HG03342 (cell line): ENCODE data around the gene OR5A1.
"Not testable (repeated sequence)": the region's sequence is repeated elsewhere in the genome, so short reads cannot be mapped to it uniquely, and the experiment has no call there.

Source experiments
- ATAC-seq: cut with Tn5 transposase; IDR thresholded peaks from one replicate; pipeline ENCODE4 v1.9.1; 2021; ENCODE audit warnings: mild to moderate bottlenecking, moderate library complexity; ENCODE audit not compliant: unreplicated experiment

The OR5A1 gene

DNA sequence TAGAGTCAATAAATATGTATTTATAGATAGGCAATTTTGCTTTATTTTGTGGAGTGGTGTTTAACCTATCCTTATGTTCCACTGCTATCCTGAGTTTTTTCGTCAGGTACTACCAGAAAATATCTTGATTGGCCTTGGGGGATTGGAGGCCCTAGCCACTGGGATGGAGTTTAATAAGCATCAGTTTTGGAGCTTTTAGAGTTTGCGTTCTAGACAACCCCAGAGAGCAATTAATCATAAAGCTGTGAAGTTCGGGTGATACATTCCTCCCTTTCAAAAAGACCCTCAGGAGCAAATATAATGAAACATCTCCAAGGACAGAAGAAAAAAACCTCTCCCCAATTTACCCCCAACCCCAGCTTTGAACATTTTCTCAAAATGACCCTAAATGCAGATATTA lies at the start of gene OR5A1:
Gene OR5A1 (plus strand): TSS at position 301 of the 400 bp plus-strand sequence. CDS start 6,700 bp downstream, outside the sequence.
- no peak for ATAC-seq

DNA sequence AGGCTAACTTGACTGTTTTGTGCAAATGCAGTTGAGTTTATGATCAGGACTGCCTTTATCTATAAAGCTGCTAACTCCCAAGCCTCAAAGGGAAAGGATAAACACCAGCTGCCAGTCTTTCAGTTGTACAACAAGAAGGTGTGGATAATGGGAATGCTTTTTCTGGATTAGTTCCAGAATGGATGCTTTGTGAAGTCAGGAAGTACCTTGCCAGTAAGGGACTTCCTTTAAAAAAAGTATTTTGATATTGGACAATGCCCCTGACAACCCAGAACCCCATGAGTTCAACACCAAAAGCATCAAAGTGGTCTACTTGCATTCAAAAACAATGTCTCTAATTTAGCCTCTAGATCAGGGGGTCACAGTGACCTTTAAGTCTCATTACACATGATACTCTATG lies 42.1 kb upstream of the OR5A1 start:
- no peak for ATAC-seq

DNA sequence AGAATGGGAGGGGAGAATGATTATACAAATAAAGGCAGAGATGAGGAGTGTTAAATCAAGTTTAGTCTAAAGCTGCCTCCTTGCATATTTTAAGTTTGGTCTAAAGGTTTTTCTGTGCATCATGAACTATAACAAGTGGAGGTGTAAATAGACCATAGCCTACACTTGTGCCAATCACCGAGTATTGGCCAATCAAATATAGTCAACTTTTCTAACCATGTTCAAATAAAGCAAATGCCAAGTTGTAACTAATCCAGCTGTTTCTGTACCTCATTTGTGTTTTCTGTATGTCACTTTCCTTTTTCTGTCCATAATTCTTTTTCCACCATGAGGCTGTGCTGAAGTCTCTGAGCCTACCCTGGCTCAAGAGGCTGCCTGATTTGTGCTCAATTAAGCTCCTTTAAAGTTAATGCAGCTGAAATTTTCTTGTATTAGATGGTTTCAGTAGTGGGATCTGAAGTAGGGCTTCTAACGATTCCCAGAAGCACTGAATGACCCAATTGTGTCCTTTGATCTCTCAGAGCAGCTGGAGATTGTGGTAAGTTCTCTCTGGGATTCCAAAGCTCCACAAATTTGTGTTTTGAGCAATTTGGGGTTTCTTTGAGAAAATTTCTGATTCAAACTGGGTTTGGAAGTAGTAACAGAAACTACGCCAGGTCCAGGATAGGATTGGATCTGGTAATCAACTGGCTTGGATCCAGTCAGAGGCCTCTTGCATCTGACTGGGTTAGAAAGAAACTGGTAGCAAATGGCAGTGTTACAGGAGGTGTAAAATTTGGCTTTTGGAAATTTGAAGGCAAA lies 35.6 kb upstream of the OR5A1 start:
- ATAC-seq = no peak

DNA sequence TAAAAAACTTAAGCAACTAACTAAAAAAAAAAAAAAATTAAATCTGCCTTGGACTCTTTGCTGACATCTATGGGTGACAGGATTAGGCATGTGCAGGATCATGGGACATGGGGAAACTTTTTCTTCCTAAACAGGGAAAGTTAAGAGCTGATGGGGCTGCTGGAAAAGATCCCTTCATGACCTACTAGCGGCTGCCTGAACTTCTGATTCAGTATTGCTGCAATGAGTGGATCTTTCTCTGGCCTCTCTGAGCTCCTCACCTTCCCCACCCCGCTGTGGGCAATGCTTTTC lies 35.1 kb upstream of the OR5A1 start:
- ATAC-seq = no peak

DNA sequence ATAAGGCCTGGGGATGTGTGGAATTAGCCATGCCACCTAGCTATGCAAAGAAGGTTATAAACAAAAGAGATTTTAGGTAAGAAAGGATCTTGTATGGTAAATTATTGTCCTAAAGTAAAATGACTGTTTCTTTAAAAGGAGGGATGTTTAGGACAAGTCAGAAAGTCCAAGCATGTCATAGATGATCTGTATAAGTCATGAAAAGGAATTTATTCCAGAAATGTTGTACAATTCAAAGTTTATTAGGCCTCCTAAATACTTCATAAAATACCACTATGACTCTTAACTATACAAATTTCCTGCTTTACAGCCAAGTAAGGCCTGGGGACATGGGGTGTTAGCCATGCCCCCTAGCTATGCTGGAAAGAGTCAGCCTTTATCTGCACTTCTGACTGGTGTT lies 32.7 kb upstream of the OR5A1 start:
- ATAC-seq = no peak

DNA sequence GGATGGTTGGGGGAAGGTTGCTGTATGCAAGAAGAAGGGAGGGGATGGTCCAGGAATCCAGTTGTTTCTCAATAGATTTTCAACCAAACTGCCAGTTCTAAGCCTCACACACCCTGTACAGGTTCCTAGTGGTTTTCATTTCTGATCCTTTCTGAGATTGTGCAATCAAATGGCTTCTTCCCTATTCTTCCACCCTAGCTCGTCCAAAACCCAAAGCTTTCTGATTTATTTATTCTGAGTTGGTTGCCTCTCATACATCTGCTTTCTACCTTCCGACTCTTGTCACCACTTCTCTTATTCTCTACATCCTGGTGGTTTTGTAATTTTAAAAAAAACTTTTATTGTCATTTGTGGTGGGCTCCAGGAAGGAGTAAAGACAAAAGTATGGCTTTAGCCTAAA lies 22.6 kb upstream of the OR5A1 start:
- no peak for ATAC-seq

DNA sequence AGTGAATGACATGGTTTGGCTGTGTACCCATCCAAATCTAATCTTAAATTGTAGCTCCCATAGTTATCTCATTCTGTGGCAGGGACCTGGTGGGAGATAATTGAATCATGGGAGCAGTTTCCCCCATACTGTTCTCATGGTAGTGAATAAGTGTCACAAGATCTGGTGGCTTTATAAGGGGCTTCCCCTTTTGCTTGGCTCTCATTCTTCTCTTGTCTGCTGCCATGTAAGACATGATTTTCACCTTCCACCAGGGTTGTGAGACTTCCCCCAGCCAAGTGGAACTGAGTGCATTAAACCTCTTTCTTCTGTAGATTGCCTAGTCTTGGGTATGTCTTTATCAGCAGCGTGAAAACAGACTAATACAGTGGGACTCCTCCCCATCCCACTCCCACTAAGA lies 21.2 kb upstream of the OR5A1 start:
- no peak for ATAC-seq

DNA sequence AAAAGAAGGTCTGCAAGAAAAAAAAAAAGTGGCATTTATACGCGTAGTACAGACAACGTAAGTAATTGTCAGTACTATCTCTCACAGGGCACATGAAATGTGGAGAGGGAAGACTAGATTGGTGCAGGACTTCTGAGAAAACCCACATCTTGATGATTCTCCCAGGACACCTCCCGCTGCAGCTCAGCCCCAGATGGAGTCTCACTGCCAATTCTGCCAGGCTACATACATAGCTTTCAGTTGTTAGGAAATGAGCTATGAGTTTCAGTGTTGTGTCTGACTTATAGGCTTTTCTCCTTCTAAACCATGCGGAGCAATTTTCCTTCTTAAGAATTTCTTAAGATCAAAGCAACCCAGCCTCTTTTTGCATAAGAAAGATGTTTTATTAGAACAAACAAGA lies 19.7 kb upstream of the OR5A1 start:
- ATAC-seq = no peak

DNA sequence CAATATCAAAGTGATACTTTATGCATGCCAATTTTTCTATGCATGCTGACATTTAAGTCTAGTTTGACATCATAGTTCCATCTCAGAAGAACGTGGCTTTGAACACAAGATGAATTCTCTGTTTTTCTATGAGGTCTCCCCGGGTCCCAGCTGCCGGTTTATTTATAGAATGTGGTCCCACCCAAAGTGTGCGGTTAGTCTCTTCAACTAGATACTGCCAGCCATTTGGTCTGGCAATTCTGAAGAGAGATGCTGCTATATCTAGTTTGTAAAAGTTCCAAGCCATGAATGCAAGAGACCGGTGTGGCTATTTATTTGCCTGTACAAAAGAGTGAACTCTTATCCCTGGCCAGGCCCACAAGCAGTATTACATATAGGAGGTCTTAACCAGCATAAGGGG lies 19.2 kb upstream of the OR5A1 start:
- no peak for ATAC-seq

DNA sequence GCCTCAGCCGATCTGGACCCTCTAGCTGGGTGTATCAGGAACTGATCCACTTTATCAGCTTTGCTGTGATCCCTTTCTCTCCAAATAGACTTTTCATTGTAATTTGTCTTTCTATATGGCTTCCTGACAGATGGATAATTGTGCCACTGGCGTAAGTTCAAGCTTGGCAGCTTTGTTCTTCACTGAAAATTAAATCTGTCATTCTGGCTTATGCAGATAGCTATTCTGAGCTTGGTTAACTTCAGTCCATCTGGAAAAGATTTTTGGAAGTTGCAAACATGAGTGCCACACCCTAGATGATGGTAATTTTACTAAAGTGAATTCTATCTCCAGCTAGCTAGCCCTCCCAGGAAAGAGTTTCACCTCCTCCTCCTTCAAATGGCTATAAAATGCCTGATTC lies 18.1 kb upstream of the OR5A1 start:
- no peak for ATAC-seq

DNA sequence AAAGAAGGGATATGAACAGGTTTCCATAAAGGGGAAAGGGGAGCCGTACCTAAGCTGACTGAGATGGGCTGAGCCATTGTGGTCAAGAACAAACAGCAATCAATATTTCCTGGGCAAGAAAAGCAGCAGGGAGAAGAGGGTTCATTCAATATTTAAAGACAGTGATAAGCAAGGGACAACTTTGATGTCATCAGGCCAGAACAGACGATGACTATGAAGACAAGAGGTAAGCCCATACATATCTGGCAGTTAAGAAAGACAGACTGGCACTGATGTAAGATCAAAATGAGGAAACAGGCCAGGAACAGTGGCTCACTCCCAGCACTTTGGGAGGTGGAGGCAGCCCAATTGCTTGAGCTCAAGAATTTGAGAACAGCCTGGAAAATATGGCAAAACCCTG lies 12.4 kb upstream of the OR5A1 start:
- no peak for ATAC-seq

DNA sequence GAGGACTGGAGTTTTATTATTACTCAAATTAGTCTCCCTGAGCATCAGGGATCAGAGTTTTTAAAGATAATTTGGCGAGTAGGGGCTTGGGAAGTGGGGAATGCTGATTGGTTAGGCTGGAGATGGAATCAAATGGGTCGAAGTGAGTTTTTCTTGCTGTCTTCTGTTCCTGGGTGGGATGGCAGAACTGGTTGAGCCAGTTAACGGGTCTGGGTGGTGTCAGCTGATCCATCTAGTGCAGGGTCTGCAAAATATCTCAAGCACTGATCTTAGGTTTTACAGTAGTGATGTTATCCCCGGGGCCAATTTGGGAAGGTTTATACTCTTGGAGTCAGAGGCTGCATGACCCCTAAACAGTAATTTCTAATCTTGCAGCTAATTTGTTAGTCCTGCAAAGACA lies 11.1 kb upstream of the OR5A1 start:
- ATAC-seq = no peak

DNA sequence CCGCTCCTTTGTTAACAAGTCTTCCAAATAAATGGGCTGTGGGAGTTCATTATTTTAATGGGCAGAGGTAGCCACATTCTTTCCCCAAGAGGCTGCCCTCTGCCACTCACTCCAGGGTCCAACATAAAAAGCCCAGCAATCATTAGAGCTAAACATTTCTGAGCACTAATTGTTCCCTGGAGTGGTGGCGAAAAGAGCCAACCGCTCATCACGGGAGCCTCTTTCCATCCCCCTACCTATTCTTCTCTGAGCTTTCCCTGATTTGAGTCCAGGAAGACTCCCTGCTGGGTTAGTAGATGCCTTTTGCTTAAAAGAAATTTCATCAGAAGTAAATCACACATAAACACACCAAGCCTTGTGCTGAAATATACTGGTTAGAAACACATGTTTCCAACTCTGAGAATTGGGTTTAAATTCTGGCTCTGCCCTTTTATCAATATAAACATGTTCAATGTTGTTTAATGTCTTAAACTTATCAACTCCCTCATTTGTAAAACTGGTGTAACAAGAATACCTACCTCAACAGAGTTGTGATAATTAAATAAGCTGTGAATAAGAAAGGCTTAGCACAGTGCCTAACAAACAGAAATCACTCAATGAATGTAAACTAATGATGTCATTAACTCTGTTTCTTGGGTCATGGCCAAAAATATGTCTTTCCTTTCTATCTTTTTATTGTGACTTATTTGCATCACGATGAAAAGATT lies 9.8 kb upstream of the OR5A1 start, which contains the start of gene OR5A2:
Gene OR5A2 (minus strand): TSS at position 53 of the 707 bp plus-strand sequence. CDS start 3,460 bp downstream, outside the sequence.
- no peak for ATAC-seq

DNA sequence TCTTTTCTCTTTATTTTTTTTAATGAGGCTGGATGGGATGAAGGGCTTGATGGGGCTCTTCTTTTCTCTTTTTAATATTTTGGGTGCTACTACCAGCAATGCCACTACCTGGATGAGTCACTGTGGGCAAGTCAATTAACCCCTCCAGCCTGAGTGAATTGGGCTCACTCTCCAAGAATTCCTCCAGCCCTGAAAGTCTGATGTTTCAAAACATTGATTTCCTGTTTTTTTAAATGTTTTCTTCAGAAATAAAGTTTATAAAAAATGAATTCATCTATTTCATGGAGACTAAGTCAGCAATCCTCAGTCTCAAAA lies 9.2 kb upstream of the OR5A1 start:
- ATAC-seq = no peak

DNA sequence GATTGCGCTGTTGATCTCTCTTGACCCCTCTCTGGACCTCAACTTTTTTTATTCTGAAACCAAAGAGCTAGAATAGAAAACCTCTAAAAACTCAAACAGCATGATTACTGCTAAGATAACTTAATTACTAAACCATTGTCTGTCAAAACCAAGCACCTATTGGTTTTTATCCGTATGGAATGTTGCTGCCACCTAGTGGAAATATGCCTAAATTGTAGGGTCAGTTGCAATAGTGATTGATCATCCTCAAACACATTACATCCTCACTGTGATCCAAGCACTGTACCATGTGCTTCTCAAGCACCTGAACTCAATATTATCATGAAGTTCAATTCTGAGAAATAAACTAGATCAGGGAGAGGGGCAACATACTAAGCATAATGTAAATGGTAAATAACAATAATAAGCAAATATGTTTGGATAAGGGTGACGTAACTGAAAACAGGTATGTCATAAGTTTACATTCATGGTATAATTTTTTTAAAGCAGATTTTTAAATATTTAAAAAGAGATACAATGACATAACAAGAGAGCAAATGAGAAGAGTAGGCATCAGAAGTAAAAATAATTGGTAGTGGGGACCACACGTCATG lies 6.2 kb upstream of the OR5A1 start:
- peak; percentile 84 for ATAC-seq

DNA sequence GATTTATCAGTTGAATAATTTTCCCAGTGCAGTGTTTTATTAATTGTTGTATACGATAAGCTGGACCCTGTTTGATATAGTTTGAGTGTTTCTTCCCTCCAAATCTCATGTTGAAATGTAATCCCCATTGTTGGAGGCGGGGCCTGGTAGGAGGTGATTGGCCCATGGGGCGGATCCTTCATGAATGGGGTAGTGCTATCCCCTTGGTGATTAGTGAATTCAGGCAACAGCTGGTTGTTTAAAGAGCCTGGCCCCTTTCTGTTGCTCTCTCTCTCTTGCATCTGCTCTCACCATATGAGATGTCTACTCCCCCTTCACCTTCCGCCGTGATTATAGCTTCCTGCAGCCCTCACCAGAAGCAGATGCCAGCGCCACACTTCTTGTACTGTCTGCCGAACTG lies 1.5 kb downstream of the OR5A1 start:
- no peak for ATAC-seq

DNA sequence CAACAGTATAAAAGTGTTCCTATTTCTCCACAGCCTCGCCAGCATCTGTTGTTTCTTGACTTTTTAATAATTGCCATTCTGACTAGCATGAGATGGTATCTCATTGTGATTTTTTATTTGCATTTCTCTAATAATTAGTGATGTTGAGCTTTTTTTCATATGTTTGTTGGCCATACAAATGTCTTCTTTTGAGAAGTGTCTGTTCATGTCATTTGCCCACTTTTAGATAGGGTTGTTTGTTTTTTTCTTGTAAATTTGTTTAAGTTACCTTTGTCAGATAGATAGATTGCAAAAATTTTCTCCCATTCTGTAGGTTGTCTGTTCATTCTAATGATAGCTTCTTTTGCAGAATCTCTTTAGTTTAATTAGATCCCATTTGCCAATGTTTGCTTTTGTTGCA lies 9.4 kb downstream of the OR5A1 start:
- ATAC-seq = not testable (repeated sequence)

DNA sequence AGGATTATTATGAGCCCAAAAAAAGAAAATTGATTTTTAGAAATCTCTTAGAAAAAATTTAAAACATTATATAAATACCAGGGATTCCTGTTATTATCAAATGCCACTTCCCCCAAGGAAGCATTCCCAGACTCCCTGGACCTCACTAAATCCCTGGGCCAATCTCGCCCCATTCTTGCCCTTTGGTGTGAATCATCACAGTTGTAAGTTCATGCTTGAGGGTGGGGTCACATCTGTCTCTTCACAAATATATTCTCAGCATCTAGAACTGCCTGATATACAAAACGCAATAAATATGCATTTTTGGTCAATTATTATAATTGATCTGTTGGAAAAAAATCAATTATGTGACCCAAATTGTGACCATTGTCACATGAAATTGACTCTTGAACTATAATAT lies 12.2 kb downstream of the OR5A1 start:
- ATAC-seq = no peak

DNA sequence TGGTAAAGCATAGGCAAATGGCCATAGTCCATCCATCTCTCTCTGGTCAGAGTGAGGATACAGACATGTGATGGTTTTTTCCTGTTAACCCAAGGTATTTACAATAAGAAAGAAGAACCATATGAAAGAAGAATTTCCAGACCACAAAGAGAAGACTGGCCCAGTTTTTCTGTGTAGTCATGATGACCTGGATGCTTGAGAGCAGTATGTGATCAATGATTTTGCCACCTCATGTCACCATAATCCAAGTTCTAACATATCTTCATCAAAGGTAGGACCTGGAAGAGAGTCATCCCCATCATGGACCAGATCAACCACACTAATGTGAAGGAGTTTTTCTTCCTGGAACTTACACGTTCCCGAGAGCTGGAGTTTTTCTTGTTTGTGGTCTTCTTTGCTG lies 20.4 kb downstream of the OR5A1 start, which contains the start of gene OR4D6:
Gene OR4D6 (plus strand): TSS at position 301 of the 400 bp plus-strand sequence. CDS start 0 bp downstream, at position 301.
- no peak for ATAC-seq

DNA sequence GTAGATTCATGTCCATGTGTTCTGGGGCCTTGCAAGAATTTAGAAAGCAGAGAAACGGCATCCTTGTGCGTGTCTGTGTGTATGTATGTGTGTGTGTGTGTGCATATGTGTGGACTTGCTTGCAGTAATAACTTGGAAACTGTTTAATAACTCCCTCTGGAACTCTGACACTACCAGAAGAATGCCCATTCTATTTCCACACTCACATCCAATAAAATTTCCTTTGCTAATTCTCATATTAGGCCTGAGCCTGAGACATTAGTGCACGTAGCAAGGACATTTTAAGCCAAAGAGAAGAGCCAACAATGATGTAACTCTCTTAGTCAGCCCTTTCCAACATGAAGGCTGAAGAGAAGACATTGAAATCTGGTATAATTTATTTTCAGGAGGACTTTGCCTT lies 23.6 kb downstream of the OR5A1 start:
- ATAC-seq = no peak

DNA sequence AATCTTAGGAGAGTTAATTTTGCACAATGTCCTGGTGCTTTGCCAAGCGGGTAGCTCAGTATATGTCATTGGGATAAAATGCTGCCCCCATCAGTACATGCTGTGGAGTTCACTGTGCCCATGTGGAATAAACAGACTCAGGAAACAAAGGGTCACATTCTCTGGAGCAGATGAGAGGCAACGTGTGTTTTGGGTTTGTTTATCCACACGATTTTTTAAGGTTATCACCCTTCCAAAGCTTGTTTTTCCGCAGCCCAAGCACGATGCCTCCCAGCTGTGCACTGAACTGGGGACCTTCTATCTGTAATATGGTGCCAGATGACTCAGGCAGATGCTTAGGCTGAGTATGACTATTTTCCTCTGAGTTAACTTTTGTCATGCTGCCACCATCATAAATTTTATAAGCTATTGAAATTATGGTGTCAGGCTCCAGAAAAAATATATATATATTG lies 26.9 kb downstream of the OR5A1 start:
- ATAC-seq = no peak

DNA sequence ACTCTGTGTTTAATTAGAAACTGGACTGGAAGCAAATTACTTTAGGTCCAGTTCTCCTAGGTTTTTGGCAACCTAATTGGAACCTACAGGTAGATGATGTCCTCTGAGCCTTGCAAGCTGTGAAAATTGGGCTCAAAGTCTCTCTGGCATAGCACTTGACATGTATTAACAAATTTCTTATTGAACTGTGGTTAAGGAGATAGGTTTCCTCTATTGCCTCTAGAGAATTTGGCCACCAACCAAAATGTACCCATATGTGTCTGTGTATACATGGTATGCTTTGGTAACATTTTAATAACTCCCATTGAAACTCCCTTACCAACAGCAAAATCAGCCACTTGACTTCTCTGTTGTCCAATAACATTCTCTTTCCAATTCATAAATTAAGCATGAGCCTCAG lies 36.7 kb downstream of the OR5A1 start, which contains the start of gene OR4D10:
Gene OR4D10 (plus strand): TSS at position 301 of the 400 bp plus-strand sequence. CDS start 4,115 bp downstream, outside the sequence.
- ATAC-seq = no peak
